T-helper 17 cell (primary cell): ENCODE data around the gene NRG2. TPM values are rescaled to one million over a fixed set of nuclear protein-coding genes. Genes with fewer than 3 reads are reported as not detected.

Experiments used
- ATAC-seq: fragments of 150-1000 bp; cut with Tn5 transposase; 2 replicates; pipeline ENCODE4 v1.10.0; 2021; ENCODE audit warnings: mild to moderate bottlenecking, moderate library complexity
- DNase-seq, 3 donors: peaks; one replicate each; pipeline versions ENCODE4 v3.0.0 to v3.0.0-alpha.2; 2020 to 2021
- H3K9me3 ChIP-seq: one replicate; pipeline ENCODE4 v1.7.0; 2013; ENCODE audit warnings: low read length, mild to moderate bottlenecking; ENCODE audit not compliant: control insufficient read depth, poor library complexity, severe bottlenecking
- H3K27ac Mint-ChIP-seq: one replicate; pipeline ENCODE4 v1.8.0; 2022; ENCODE audit warnings: mild to moderate bottlenecking, moderate library complexity, mixed read lengths
- H3K27me3 Mint-ChIP-seq: one replicate; pipeline ENCODE4 v1.8.0; 2022; ENCODE audit warnings: mixed read lengths
- H3K36me3 Mint-ChIP-seq: one replicate; pipeline ENCODE4 v1.8.0; 2022; ENCODE audit warnings: low read depth, mixed read lengths
- H3K4me1 Mint-ChIP-seq: one replicate; pipeline ENCODE4 v1.8.0; 2022; ENCODE audit warnings: mild to moderate bottlenecking, mixed read lengths
- H3K4me3 Mint-ChIP-seq: one replicate; pipeline ENCODE4 v1.8.0; 2022; ENCODE audit warnings: mild to moderate bottlenecking, moderate library complexity, mixed read lengths
- total RNA-seq, 4 donors: library from RNA in 2 of 4; stranded (reverse) in 2 of 4; gene quantifications; one replicate each; pipeline ENCODE4 v1.2.3 and lab custom pipeline; 2022 to 2026

The NRG2 gene
- total RNA-seq, 2 donors from 2014 or later: 0.08 TPM; not detected in 1

DNA sequence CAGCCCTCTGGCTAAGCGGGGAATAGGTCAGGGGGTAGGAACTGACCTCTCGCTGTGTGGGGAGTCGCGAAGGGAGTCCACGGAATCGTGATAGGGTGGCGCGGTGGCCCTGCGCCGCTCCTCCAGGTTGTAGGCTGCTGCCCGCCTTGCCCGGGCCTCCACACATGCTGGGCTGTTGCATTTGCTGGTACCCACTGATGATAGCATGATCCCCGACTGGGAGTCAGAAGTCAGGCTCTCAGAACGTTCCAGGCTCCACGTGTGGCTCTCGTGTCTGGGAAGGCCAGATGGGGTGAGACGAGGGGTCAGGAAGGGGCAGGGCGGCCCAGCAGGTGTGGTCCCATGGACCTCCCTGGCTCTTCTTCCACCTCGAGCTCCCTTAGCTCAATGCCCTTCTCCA, 191.5 kb downstream of the NRG2 start:
- DNase-seq: no peak
- no peak for ATAC-seq
- Mint-ChIP-seq H3K4me3 (no peak overlapping the region), H3K27me3 (no peaks in the 10 kb centered on the region), H3K36me3 (peaks cover 5% of the 10 kb centered on the region), H3K27ac (no peak overlapping the region), H3K4me1 (peaks cover 20% of the 10 kb centered on the region)
- no peaks in the 10 kb centered on the region for H3K9me3 ChIP-seq

DNA sequence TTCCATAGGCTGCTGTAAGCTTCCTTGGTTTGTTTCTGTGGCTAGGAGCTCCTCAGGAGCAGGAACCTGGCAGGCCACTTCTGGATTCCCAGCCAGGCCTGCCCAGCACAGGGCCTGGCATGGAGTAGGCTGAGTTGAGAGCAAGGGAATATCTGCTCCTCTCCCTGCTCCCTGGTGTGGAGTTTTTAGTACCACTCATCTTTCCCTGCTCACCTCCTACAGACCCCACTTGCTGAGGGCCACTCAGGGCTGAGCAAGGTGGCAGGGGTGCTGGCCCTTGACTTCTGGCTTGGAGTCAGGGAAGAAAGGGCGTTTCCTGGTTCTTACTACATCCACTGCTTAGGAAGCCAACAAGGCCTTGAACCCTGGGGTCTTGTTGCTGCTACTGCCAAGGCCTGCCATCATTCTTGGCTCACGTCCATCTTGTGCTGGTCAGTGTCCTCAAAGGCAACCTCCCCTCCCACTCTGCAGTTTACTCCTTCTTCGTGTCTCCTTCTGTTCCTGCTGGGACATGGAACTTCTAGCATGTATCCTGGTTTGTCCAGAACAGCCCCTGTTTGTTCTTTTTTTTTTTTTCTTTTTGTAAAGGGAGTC, 192.6 kb downstream of the NRG2 start:
- H3K4me1 Mint-ChIP-seq: peaks cover 20% of the 10 kb centered on the region
- H3K9me3 ChIP-seq: no peaks in the 10 kb centered on the region
- no peak overlapping the region for H3K27ac Mint-ChIP-seq
- peaks cover 5% of the 10 kb centered on the region for H3K36me3 Mint-ChIP-seq
- H3K4me3 Mint-ChIP-seq: peak overlapping the region; percentile 87
- peaks cover 3% of the 10 kb centered on the region for H3K27me3 Mint-ChIP-seq
- DNase-seq (no peak), ATAC-seq (no peak)

DNA sequence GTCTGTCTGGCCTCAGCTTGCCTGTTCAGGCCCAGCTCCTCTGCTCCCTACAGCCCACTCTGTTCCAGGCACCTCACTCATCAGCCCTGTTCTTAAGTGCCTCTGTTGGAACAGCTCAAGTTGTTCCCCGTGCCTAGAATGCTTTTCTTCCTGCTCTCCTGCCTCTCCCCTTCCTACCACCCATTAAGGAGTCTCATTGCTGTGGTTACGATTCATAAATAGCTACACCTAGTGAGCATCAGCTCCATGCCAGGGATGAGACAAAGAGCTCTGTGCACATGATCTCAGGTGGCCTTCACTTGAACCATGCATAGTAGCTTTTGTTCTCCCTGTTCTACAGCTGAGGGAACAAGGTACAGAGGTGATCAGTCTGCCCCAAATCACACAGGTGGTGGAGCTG, 193.2 kb downstream of the NRG2 start:
- Mint-ChIP-seq H3K27ac (peak overlapping the region; percentile 79), H3K4me3 (peak overlapping the region; percentile 87)
- DNase-seq: no peak

DNA sequence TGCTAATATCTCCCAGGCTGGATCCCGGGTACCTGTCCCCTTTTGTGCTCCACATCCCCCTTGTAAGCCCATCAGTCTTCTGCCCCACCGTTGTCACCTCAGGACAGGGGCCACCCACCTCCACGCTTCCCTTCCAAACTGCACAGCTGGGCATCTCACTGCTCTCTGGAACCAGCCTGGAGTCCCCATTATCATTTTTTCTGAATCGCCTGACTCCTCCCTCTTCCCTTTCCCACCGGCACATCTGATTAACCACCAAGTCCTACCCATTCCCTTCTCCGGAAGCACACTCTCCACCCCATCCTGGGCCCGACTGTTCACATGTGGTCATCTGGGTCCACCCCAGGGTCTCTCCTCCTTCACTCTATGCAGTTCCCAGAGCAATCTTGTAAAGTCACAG, 193.6 kb downstream of the NRG2 start:
- H3K4me3 Mint-ChIP-seq: peak overlapping the region; percentile 87
- DNase-seq (no peak), ATAC-seq (no peak)
- peaks cover 22% of the 10 kb centered on the region for H3K4me1 Mint-ChIP-seq
- H3K36me3 Mint-ChIP-seq: peaks cover 5% of the 10 kb centered on the region
- peak overlapping the region; percentile 79 for H3K27ac Mint-ChIP-seq
- no peaks in the 10 kb centered on the region for H3K9me3 ChIP-seq
- peaks cover 13% of the 10 kb centered on the region for H3K27me3 Mint-ChIP-seq

More for the DNA sequence above, 193.2 kb downstream of the NRG2 start:
- Mint-ChIP-seq H3K36me3 (peaks cover 5% of the 10 kb centered on the region), H3K27me3 (peaks cover 9% of the 10 kb centered on the region), H3K4me1 (peaks cover 20% of the 10 kb centered on the region)
- ATAC-seq: no peak
- no peaks in the 10 kb centered on the region for H3K9me3 ChIP-seq

DNA sequence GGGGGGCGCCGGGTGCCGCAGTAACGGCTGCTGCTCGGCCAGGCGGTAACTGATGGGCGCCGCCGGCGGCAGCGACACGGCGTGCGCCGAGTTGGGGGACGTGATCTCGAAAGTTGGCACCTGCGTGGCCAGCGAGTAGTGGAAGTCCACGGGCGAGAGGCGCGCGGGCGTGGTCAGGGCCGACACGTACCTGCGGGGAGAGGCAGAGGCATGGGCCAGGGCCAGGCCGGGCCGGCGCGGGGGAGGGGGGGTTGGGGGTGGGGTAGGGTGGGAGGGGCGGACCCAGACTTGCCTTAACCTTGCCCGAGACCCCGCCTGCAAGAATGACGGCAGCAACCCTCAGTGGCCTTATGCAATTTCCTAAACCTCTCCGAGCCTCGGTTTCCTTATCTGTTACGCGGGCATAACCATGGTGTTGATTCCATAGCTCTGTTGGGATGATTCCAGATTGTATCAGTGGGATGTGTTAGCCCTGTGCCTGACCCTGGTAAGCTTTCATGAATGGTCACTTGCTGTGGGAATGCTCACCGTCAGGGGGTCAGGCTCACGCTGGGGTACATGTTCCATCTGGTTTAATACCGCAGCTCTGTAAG, 194.5 kb downstream of the NRG2 start:
- ATAC-seq (peak; percentile 16), DNase-seq (no peak)
- H3K9me3 ChIP-seq: no peaks in the 10 kb centered on the region
- Mint-ChIP-seq H3K4me3 (peak overlapping the region; percentile 87), H3K27me3 (peaks cover 17% of the 10 kb centered on the region), H3K36me3 (peaks cover 5% of the 10 kb centered on the region), H3K27ac (peak overlapping the region; percentile 79), H3K4me1 (peaks cover 22% of the 10 kb centered on the region)

DNA sequence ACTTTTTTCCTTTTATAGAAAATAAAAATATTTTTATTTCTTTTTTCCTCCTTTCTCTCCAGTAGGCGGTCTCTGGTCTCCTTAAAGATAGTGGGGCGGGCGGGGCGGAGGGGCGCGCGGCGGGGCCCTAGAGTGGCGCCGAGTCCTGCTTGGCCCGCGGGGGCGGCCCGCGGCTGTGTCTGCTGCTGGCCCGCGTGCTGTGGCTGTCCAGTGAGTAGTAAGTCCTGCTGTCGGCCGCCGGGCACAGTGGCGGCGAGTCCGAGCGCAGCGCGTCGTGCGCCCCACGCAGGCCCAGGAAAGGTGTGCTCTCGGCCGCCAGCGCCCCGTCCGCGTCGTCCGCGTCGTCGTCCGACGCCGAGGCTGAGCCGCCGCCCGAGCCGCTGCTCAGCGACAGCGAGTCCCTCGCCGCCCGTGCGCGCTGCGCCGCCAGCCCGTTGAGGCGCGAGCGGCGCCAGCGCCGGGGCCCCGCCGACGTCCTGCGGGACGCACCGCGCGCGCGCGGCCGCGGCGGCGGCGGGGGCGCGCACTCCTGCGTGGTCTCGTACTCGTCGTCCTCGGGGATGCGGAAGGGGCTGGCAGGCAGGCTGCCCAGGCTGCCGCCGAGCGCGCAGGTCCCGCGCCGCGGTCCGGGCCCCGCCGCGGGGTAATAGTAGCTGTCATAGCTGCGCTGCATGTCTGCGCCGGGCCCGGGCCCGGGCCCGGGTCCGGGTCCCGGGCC, 195.2 kb downstream of the NRG2 start:
- H3K9me3 ChIP-seq: no peaks in the 10 kb centered on the region
- peaks cover 24% of the 10 kb centered on the region for H3K27me3 Mint-ChIP-seq
- H3K4me3 Mint-ChIP-seq: peak overlapping the region; percentile 87
- peak; percentile 90 for ATAC-seq
- H3K27ac Mint-ChIP-seq: no peak overlapping the region
- peak; percentile 57 to 73 (median 68) for DNase-seq
- peaks cover 5% of the 10 kb centered on the region for H3K36me3 Mint-ChIP-seq
- H3K4me1 Mint-ChIP-seq: peaks cover 20% of the 10 kb centered on the region

DNA sequence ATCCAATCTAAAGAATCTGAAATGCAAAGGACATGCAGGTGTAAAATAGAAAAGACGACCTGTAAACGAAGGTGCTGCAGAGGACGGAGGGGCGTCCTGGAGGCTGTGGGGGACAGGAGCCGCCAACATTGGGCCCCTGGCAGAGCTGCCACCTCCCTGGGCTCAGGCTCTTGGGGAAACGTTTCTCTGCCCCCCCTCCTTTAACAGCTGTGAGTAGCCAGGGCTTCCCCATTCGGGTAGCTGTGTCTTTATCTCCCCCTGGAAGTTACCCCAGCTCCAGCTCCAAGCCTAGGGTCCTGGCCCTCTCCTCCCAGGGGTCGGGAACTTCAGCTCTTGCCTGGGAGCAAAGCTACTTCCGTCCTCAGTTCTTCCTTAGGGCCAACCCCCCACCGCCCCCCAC, 196.0 kb downstream of the NRG2 start:
- Mint-ChIP-seq H3K4me1 (peaks cover 18% of the 10 kb centered on the region), H3K36me3 (peaks cover 5% of the 10 kb centered on the region), H3K4me3 (peak overlapping the region; percentile 77), H3K27ac (no peak overlapping the region), H3K27me3 (peaks cover 32% of the 10 kb centered on the region)
- DNase-seq (no peak), ATAC-seq (no peak)
- no peaks in the 10 kb centered on the region for H3K9me3 ChIP-seq

DNA sequence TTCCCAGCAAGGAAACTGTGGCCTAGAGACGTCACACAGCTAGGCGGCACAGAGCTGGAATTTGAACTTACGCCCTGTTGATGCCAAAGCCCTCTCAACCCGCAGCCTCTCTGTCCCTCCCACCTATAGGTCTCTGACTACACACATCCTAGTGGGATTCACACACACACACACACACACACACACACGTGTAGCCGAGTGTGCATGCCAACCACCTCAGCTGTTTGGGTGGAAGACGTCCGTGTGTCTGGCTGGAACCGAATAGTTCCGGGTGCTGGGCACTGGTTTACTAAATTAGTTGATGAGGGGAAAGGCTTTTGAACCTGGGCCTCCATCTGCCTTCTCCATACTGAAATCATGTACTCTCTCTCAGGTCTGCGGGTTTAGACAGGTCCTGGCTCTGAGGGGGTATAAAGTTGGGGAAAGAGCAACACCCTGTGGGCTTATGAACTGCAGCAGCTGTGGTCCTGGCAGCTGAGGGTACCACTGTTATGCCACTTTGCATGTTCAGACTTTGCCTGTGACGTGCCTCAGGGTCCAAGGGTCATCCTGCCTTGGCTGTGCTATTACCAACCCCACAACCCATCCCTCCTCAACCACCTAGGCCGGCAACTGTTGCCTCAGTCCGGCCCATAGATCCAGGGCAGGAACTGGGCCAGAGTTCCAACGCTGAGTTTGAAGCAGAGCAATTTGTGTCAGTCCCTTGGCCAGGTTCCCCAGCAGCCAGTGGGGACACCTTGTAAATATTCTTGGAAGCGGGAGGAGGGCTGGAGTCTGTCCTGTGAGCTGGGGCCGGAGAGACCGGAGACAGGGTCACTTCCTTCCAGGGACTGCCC, 197.0 kb downstream of the NRG2 start:
- ATAC-seq (no peak), DNase-seq (no peak)
- Mint-ChIP-seq H3K4me1 (peaks cover 17% of the 10 kb centered on the region), H3K27ac (no peak overlapping the region), H3K36me3 (peaks cover 5% of the 10 kb centered on the region), H3K27me3 (peaks cover 39% of the 10 kb centered on the region), H3K4me3 (no peak overlapping the region)
- no peaks in the 10 kb centered on the region for H3K9me3 ChIP-seq

DNA sequence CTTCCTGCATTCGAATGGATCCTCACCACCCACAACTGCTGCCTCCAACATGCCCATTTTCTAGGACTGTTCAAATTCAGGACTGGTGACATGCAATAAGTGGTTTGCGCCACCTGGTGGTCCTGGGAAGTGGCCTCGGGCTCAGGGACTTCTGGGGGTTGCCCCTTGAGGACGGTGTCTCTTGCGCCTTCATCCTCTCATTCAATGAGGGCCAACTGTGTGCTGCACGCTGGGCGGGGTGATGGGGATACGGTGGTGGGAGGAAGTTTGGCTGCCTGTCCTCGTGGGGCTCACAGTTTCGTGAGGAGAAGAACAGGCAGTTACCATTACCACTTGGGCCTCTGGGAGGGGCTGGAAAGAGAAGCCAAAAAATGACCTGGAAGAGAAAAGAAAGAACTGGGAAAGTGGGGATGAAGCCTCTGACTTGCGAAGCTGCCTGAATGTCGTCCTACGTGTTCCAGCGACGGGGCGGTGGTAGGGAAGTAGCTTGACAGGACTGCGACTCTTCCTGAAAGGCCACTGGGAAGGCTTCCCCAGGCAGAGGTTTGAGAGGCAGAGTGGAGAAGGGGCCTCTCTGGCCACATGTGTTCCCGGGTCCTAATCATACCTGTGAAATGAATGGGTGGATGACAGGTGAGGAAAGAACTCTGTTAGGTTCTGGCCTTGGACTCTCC, 198.5 kb downstream of the NRG2 start:
- H3K4me3 Mint-ChIP-seq: no peak overlapping the region
- peaks cover 13% of the 10 kb centered on the region for H3K4me1 Mint-ChIP-seq
- ATAC-seq: peak; percentile 23
- DNase-seq: peak; percentile 39 to 54 (median 49)
- H3K27ac Mint-ChIP-seq: no peak overlapping the region
- peaks cover 46% of the 10 kb centered on the region for H3K27me3 Mint-ChIP-seq
- H3K9me3 ChIP-seq: no peaks in the 10 kb centered on the region
- H3K36me3 Mint-ChIP-seq: peaks cover 3% of the 10 kb centered on the region

DNA sequence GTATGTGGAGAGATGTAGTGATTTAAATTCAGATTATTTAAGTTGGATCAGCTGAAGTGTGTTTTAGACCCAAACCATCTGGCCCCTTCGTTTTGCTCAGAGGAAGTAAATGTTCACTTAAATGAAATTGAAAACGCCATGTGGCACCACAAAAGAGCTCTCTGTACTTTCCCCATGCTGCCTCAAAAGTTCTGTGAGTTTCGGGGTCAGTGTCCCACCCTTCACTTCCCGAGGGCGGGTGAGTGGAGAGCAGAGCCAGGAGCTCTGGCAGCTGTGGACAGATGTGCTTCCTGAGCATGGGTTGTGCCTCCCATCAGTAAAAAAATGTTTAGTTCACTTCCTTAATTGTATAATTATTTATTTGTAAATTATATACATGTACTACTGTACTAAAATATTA, 199.1 kb downstream of the NRG2 start:
- Mint-ChIP-seq H3K27ac (no peak overlapping the region), H3K4me3 (no peak overlapping the region), H3K27me3 (peaks cover 51% of the 10 kb centered on the region), H3K36me3 (peaks cover 2% of the 10 kb centered on the region), H3K4me1 (peaks cover 10% of the 10 kb centered on the region)
- DNase-seq (no peak), ATAC-seq (no peak)
- no peaks in the 10 kb centered on the region for H3K9me3 ChIP-seq

DNA sequence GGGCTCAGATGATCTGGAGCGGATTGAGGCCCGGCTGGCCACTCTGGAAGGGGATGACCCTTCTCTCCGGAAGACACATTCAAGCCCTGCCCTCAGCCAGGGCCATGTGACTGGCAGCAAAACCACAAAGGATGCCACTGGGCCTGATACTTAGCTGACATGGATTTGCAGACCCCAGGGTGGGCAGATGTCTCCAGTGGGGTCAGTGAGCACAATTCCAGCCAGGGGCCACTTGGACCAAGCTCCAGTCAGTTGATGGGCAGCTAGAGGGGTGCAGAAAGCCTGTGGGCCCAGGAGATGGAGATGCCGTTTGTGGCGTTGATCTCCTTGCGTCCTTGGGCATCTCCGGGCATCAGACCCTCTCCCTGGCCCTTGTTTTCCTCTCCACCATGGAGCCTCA, 200.8 kb downstream of the NRG2 start:
- Mint-ChIP-seq H3K27me3 (peaks cover 57% of the 10 kb centered on the region), H3K4me3 (no peak overlapping the region), H3K27ac (no peak overlapping the region), H3K4me1 (peaks cover 4% of the 10 kb centered on the region), H3K36me3 (no peaks in the 10 kb centered on the region)
- no peak for ATAC-seq
- H3K9me3 ChIP-seq: no peaks in the 10 kb centered on the region
- no peak for DNase-seq

DNA sequence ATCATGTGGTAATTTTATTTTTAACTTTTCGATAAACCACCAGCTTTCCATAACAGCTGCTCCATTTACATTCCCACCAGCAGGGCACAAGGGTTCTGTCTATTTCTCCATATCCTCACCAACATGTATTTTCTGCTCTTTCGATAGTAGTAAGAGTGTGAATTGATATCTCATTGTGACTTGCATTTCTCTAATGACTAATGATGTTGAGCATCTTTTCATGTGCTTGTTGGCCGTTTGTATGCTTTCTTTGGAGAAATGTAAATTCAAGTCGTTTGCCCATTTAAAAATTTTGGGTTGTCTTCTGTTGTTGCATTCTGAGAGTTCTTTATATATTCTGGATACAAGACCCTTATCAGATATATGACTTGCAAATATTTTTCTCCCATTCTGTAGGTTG, 201.6 kb downstream of the NRG2 start:
- H3K27ac Mint-ChIP-seq: no peak overlapping the region
- ATAC-seq (no peak), DNase-seq (no peak)
- no peaks in the 10 kb centered on the region for H3K9me3 ChIP-seq
- no peak overlapping the region for H3K4me3 Mint-ChIP-seq
- H3K4me1 Mint-ChIP-seq: peaks cover 4% of the 10 kb centered on the region
- H3K36me3 Mint-ChIP-seq: no peaks in the 10 kb centered on the region
- peaks cover 60% of the 10 kb centered on the region for H3K27me3 Mint-ChIP-seq

DNA sequence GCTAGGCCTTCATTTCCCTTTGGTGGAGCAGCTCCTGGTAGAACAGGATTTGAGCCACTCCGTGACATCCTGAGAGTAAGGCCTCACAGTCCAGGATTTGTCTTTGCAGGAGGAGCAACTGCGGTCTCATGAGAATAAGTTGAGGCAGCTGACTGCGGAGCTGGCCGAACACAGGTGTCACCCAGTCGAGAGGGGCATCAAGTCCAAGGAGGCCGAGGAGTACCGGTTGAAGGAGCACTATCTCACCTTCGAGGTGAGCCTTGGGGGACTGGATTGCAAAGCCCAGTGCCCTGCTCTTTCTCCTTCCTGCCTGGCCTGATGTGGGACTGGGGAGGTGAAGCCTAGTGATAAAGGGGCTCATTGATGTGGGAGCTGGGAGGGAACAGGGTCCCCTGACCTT, 203.2 kb downstream of the NRG2 start:
- H3K9me3 ChIP-seq: no peaks in the 10 kb centered on the region
- peaks cover 4% of the 10 kb centered on the region for H3K36me3 Mint-ChIP-seq
- no peak overlapping the region for H3K27ac Mint-ChIP-seq
- peaks cover 4% of the 10 kb centered on the region for H3K4me1 Mint-ChIP-seq
- ATAC-seq (no peak), DNase-seq (no peak)
- peaks cover 68% of the 10 kb centered on the region for H3K27me3 Mint-ChIP-seq
- no peak overlapping the region for H3K4me3 Mint-ChIP-seq
